GM12878 (cell line): ENCODE results near the gene MVB12B. TPM values are rescaled to one million over a fixed set of nuclear protein-coding genes. Genes with fewer than 3 reads are reported as not detected.

Source experiments
- ATAC-seq: fragments of 200-7000 bp; cut with Tn5 transposase; 3 replicates; pipeline ENCODE4 v1.9.1; 2020; ENCODE audit warnings: mild to moderate bottlenecking, moderate library complexity
- BruUV-seq: library from RNA; stranded (reverse); fragments of 400-500 nt; replicated peaks from 2 replicates; lab custom pipeline; 2021; lab: Mats Ljungman, UMichigan
- CTCF ChIA-PET: fragments of 300-600 bp; sonication (Branson Sonifier 250); formaldehyde crosslinking; extraction: SDS; loops from one replicate; lab custom pipeline; 2021; ENCODE audit warnings: inconsistent platforms; lab: Yijun Ruan, JAX
- POLR2A ChIA-PET: fragments of 350-600 bp; formaldehyde crosslinking; extraction: SDS; loops from one replicate; lab custom pipeline; 2021; ENCODE audit warnings: inconsistent platforms; lab: Charles Lee
- RAD21 ChIA-PET: fragments of 300-600 bp; sonication (Branson Sonifier 250); formaldehyde crosslinking; loops from one replicate; lab custom pipeline; 2023; ENCODE audit warnings: antibody characterized with exemption; ENCODE audit not compliant: unreplicated experiment; lab: Charles Lee
- SMC1A ChIA-PET: fragments of 300-600 bp; sonication (Branson Sonifier 250); formaldehyde crosslinking; loops from one replicate; lab custom pipeline; 2023; ENCODE audit not compliant: unreplicated experiment, uncharacterized antibody; lab: Charles Lee
- DNase-seq: peaks from one replicate; pipeline ENCODE4 v3.0.0-alpha.2; 2011; ENCODE audit warnings: low read depth, low spot score
- FAIRE-seq: peaks from 3 replicates; lab custom pipeline; 2011; peaks lifted over from hg19 to GRCh38; lab: Jason Lieb, UNC
- H2AFZ ChIP-seq: 2 replicates; pipeline ENCODE4 v1.6.0; 2011; ENCODE audit warnings: low read depth, low read length, control low read depth; ENCODE audit not compliant: control insufficient read depth
- H3K27ac ChIP-seq: 2 replicates; pipeline ENCODE4 v1.5.1; 2011; ENCODE audit warnings: control low read depth; ENCODE audit not compliant: control insufficient read depth, insufficient read depth
- H3K27me3 ChIP-seq, 2 experiments: replicated peaks in 1 of 2; 2 replicates each; pipeline versions ENCODE4 v1.6.0 to v1.6.1; 2011; ENCODE audit warnings: low read length in 1 of 2; ENCODE audit not compliant: control insufficient read depth in 2 of 2, insufficient read depth in 2 of 2
- H3K36me3 ChIP-seq, 2 experiments: 2 replicates each; pipeline ENCODE4 v1.5.1; 2011; ENCODE audit warnings: low read length in 1 of 2; ENCODE audit not compliant: control insufficient read depth in 2 of 2, insufficient read depth in 2 of 2
- H3K4me1 ChIP-seq: 2 replicates; pipeline ENCODE4 v1.6.1; 2011; ENCODE audit warnings: mild to moderate bottlenecking, low read length, moderate library complexity, mixed read lengths; ENCODE audit not compliant: control insufficient read depth, insufficient read depth
- H3K4me2 ChIP-seq: 2 replicates; pipeline ENCODE4 v1.6.0; 2011; ENCODE audit warnings: control low read depth; ENCODE audit not compliant: control insufficient read depth, insufficient read depth
- H3K4me3 ChIP-seq: fragments of 200-600 bp; sonication (generic); 2 replicates; pipeline ENCODE4 v1.5.1; 2016
- H3K79me2 ChIP-seq: 2 replicates; pipeline ENCODE4 v1.6.0; 2011; ENCODE audit warnings: low read length; ENCODE audit not compliant: control insufficient read depth, insufficient read depth
- H3K9ac ChIP-seq: 2 replicates; pipeline ENCODE4 v1.8.0; 2011; ENCODE audit warnings: low read length, control low read depth, mixed read lengths; ENCODE audit not compliant: control insufficient read depth, insufficient read depth
- H3K9me3 ChIP-seq: replicated peaks from 3 replicates; pipeline ENCODE4 v1.5.1; 2011; ENCODE audit warnings: mild to moderate bottlenecking, low read length; ENCODE audit not compliant: control insufficient read depth, insufficient read depth
- H4K20me1 ChIP-seq: 2 replicates; pipeline ENCODE4 v1.6.0; 2011; ENCODE audit not compliant: control insufficient read depth, insufficient read depth
- CHD1 ChIP-seq: IDR thresholded peaks from 2 replicates; pipeline ENCODE4 v1.6.1; 2012; ENCODE audit warnings: low read depth, low read length, improper control_type of control experiment
- GABPA ChIP-seq: IDR thresholded peaks from 2 replicates; pipeline ENCODE4 v1.6.1; 2014; ENCODE audit warnings: antibody characterized with exemption, low read depth, mild to moderate bottlenecking, inconsistent platforms
- MTA2 ChIP-seq: fragments of 450-650 bp; IDR thresholded peaks from 2 replicates; pipeline ENCODE4 v1.6.1; 2016; ENCODE audit warnings: low read depth, mild to moderate bottlenecking, moderate library complexity
- MXI1 ChIP-seq: fragments of 150-350 bp; IDR thresholded peaks from 2 replicates; pipeline ENCODE4 v1.6.1; 2011; ENCODE audit warnings: low read depth, mild to moderate bottlenecking, inconsistent platforms, low read length, improper control_type of control experiment
- POLR2AphosphoS2 ChIP-seq: IDR thresholded peaks from 2 replicates; pipeline ENCODE4 v1.6.1; 2011; ENCODE audit warnings: low read depth, mild to moderate bottlenecking, low read length, improper control_type of control experiment, moderate library complexity
- RFX5 ChIP-seq: IDR thresholded peaks from 2 replicates; pipeline ENCODE4 v1.6.1; 2011; ENCODE audit warnings: low read depth, low read length, improper control_type of control experiment
- SUPT20H ChIP-seq: IDR thresholded peaks from 2 replicates; pipeline ENCODE4 v1.6.1; 2011; ENCODE audit warnings: low read depth, mild to moderate bottlenecking, low read length, moderate library complexity, borderline replicate concordance; ENCODE audit not compliant: control insufficient read depth
- WGBS: methylation state at CpG from one replicate; pipeline ENCODE4 v1.1.6; 2016; ENCODE audit warnings: low lambda C conversion rate; ENCODE audit not compliant: insufficient replicate concordance, insufficient coverage; ENCODE audit errors: missing lambda C conversion rate; 5-methylcytosine and 5-hydroxymethylcytosine counted together
- in situ Hi-C: fragments of 300-500 bp; cut with MboI; formaldehyde crosslinking; loops from 9 replicates; pipeline ENCODE4 v1.14.3; 2018; ENCODE audit warnings: mixed read lengths
- intact Hi-C: fragments of 100-400 bp; cut with micrococcal nuclease; formaldehyde crosslinking; loops from one replicate; pipeline ENCODE4 v1.14.2; 2022; ENCODE audit not compliant: unreplicated experiment
- polyA plus RNA-seq, 11 experiments: library from polyadenylated mRNA; depleted of rRNA in 4 of 11; unstranded in 6 of 11; stranded (reverse) in 5 of 11; fragments of >200 nt; fragmentation: Nextera tagmentation in 4 of 11; fragmentation: Illumina TruSeq in 1 of 11; extraction: Ambion mirVana in 4 of 11; extraction: Trizol in 1 of 11; gene quantifications; 1 replicate in 1 of 11; 2 replicates in 10 of 11; pipeline versions ENCODE4 v1.2.1 to v1.2.3, GENCODE V29; 2011 to 2016; ENCODE audit warnings: inconsistent platforms in 2 of 11, missing spikeins in 2 of 11, low read depth in 1 of 11
- total RNA-seq, 4 experiments: library from RNA; depleted of rRNA in 3 of 4; stranded (reverse); fragments of >200 nt in 3 of 4; fragmentation: Illumina TruSeq in 1 of 4; extraction: Trizol in 1 of 4; gene quantifications; 2 replicates each; pipeline versions ENCODE4 v1.2.1 to v1.2.3, GENCODE V29; 2013 to 2021
- TF ChIP-seq, protein P1 (sequence below): fragments of 450-650 bp; IDR thresholded peaks from 2 replicates; pipeline ENCODE4 v1.6.1; 2017; ENCODE audit warnings: borderline replicate concordance
- TF ChIP-seq, protein P2 (sequence below): fragments of 450-650 bp; IDR thresholded peaks from 2 replicates; pipeline ENCODE4 v1.6.1; 2017; ENCODE audit warnings: mild to moderate bottlenecking
- TF ChIP-seq, protein P3 (sequence below): fragments of 150-350 bp; IDR thresholded peaks from 2 replicates; pipeline ENCODE4 v1.6.1; 2016; ENCODE audit warnings: low read depth, low read length
- TF ChIP-seq, protein P4 (sequence below): fragments of 150-350 bp; IDR thresholded peaks from 2 replicates; pipeline ENCODE4 v1.6.1; 2014; ENCODE audit warnings: mild to moderate bottlenecking, low read depth, low read length
- TF ChIP-seq, protein P5 (sequence below): fragments of 450-650 bp; IDR thresholded peaks from 2 replicates; pipeline ENCODE4 v1.6.1; 2018; ENCODE audit warnings: mild to moderate bottlenecking, low read depth, moderate library complexity; ENCODE audit not compliant: partially characterized antibody

MVB12B gene
- total and polyA plus RNA-seq, 10 of the 15 experiments (the other 5 are each of a cell fraction or from before 2014, with no cell fraction given), result 0.08 TPM; not detected in 9

DNA sequence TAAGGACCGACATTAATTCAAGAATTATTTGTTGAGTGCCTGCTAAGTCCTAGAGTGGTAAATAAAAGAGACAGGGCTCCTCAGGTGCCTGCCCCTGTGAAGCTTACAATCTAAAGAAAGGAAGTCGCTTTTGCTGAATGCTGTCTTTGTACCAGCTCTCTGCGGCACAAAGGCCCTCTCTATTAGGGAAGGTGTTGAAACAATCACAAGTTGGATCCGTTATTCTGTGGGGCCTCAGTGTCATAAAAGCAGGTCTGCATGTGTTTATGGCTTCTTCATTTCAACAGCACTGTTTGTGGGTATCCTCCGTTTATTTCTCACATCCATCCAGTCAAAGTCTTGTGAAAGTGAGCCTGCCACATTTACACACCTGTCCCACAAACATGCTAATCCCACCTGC, 7.0 kb upstream of the MVB12B start:
- CTCF ChIA-PET, result interaction anchor here (1.1 kb wide), 1 partner anchor 172 kb away, joined by 3 read pairs; no protein-coding TSS in a partner anchor
- H3K4me2 ChIP-seq, result no peak overlapping the region
- FAIRE-seq (no peak), ATAC-seq (no peak), DNase-seq (no peak)
- RAD21 ChIA-PET, result no interaction called here
- no peaks in the 10 kb centered on the region for H3K4me1 ChIP-seq
- no peak overlapping the region for H2AFZ ChIP-seq
- H3K79me2 ChIP-seq, result no peaks in the 10 kb centered on the region
- POLR2A ChIA-PET, result no interaction called here
- H3K27ac ChIP-seq, result no peak overlapping the region
- BruUV-seq, result no TSS peak
- intact Hi-C loops (loop anchor here (5.0 kb wide), 1 partner anchor 78 kb away; no protein-coding TSS in a partner anchor), in situ Hi-C loops (no loop called here)
- no peak overlapping the region for H3K9ac ChIP-seq
- SMC1A ChIA-PET, result no interaction called here
- WGBS, result 13% methylated on average over 5 of the region's 5 CpGs
- no peaks in the 10 kb centered on the region for H3K36me3 ChIP-seq
- H4K20me1 ChIP-seq, result no peaks in the 10 kb centered on the region
- H3K4me3 ChIP-seq, result no peak overlapping the region
- peaks cover 3% of the 10 kb centered on the region; the same call in 2 of the 3 replicates for H3K9me3 ChIP-seq
- peaks cover 0 to 2% of the 10 kb centered on the region in 2 experiments; a peak in 1 of 4 replicates for H3K27me3 ChIP-seq
- TF ChIP-seq CHD1, result no peak
- TF ChIP-seq MXI1, result no peak
- no peak for TF ChIP-seq SUPT20H
- TF ChIP-seq, protein P1, sequence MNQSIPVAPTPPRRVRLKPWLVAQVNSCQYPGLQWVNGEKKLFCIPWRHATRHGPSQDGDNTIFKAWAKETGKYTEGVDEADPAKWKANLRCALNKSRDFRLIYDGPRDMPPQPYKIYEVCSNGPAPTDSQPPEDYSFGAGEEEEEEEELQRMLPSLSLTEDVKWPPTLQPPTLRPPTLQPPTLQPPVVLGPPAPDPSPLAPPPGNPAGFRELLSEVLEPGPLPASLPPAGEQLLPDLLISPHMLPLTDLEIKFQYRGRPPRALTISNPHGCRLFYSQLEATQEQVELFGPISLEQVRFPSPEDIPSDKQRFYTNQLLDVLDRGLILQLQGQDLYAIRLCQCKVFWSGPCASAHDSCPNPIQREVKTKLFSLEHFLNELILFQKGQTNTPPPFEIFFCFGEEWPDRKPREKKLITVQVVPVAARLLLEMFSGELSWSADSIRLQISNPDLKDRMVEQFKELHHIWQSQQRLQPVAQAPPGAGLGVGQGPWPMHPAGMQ, result no peak
- TF ChIP-seq, protein P2, sequence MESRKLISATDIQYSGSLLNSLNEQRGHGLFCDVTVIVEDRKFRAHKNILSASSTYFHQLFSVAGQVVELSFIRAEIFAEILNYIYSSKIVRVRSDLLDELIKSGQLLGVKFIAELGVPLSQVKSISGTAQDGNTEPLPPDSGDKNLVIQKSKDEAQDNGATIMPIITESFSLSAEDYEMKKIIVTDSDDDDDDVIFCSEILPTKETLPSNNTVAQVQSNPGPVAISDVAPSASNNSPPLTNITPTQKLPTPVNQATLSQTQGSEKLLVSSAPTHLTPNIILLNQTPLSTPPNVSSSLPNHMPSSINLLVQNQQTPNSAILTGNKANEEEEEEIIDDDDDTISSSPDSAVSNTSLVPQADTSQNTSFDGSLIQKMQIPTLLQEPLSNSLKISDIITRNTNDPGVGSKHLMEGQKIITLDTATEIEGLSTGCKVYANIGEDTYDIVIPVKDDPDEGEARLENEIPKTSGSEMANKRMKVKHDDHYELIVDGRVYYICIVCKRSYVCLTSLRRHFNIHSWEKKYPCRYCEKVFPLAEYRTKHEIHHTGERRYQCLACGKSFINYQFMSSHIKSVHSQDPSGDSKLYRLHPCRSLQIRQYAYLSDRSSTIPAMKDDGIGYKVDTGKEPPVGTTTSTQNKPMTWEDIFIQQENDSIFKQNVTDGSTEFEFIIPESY, result no peak
- TF ChIP-seq, protein P3, sequence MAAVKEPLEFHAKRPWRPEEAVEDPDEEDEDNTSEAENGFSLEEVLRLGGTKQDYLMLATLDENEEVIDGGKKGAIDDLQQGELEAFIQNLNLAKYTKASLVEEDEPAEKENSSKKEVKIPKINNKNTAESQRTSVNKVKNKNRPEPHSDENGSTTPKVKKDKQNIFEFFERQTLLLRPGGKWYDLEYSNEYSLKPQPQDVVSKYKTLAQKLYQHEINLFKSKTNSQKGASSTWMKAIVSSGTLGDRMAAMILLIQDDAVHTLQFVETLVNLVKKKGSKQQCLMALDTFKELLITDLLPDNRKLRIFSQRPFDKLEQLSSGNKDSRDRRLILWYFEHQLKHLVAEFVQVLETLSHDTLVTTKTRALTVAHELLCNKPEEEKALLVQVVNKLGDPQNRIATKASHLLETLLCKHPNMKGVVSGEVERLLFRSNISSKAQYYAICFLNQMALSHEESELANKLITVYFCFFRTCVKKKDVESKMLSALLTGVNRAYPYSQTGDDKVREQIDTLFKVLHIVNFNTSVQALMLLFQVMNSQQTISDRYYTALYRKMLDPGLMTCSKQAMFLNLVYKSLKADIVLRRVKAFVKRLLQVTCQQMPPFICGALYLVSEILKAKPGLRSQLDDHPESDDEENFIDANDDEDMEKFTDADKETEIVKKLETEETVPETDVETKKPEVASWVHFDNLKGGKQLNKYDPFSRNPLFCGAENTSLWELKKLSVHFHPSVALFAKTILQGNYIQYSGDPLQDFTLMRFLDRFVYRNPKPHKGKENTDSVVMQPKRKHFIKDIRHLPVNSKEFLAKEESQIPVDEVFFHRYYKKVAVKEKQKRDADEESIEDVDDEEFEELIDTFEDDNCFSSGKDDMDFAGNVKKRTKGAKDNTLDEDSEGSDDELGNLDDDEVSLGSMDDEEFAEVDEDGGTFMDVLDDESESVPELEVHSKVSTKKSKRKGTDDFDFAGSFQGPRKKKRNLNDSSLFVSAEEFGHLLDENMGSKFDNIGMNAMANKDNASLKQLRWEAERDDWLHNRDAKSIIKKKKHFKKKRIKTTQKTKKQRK, result no peak
- TF ChIP-seq GABPA, result no peak
- TF ChIP-seq, protein P4, sequence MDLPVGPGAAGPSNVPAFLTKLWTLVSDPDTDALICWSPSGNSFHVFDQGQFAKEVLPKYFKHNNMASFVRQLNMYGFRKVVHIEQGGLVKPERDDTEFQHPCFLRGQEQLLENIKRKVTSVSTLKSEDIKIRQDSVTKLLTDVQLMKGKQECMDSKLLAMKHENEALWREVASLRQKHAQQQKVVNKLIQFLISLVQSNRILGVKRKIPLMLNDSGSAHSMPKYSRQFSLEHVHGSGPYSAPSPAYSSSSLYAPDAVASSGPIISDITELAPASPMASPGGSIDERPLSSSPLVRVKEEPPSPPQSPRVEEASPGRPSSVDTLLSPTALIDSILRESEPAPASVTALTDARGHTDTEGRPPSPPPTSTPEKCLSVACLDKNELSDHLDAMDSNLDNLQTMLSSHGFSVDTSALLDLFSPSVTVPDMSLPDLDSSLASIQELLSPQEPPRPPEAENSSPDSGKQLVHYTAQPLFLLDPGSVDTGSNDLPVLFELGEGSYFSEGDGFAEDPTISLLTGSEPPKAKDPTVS, result no peak
- no peak for TF ChIP-seq MTA2
- TF ChIP-seq, protein P5, sequence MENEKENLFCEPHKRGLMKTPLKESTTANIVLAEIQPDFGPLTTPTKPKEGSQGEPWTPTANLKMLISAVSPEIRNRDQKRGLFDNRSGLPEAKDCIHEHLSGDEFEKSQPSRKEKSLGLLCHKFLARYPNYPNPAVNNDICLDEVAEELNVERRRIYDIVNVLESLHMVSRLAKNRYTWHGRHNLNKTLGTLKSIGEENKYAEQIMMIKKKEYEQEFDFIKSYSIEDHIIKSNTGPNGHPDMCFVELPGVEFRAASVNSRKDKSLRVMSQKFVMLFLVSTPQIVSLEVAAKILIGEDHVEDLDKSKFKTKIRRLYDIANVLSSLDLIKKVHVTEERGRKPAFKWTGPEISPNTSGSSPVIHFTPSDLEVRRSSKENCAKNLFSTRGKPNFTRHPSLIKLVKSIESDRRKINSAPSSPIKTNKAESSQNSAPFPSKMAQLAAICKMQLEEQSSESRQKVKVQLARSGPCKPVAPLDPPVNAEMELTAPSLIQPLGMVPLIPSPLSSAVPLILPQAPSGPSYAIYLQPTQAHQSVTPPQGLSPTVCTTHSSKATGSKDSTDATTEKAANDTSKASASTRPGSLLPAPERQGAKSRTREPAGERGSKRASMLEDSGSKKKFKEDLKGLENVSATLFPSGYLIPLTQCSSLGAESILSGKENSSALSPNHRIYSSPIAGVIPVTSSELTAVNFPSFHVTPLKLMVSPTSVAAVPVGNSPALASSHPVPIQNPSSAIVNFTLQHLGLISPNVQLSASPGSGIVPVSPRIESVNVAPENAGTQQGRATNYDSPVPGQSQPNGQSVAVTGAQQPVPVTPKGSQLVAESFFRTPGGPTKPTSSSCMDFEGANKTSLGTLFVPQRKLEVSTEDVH, result no peak
- no peak for TF ChIP-seq RFX5
- TF ChIP-seq POLR2AphosphoS2, result no peak
